ENCODE data around the gene WDR37. TPM values are rescaled to one million over a fixed set of nuclear protein-coding genes. Genes with fewer than 3 reads are reported as not detected.

Gene WDR37
- total and polyA plus RNA-seq, 2 donors (not counting 1 experiment from before 2014, with no cell fraction given): 17.3 to 33.2 TPM

- Histone ChIP-seq H3K79me2 (ENCODE audit: control insufficient read depth, insufficient read depth, low read length) (peaks cover 74% of the 10 kb centered on the region), H3K4me3 (ENCODE audit: control extremely low read depth in 1 of 5, extremely low read depth in 1 of 5, insufficient read depth in 1 of 5, low read depth in 2 of 5, low read length in 4 of 5) (peak overlapping the region in 1 of 5 experiments; percentile 79), H3K9me3 (ENCODE audit: control extremely low read depth in 1 of 3, control insufficient read depth in 2 of 3, insufficient read depth in 1 of 3, low read length in 2 of 3) (no peaks in the 10 kb centered on the region), H3K4me2 (replicated peaks; ENCODE audit: low read depth, low read length, poor library complexity, severe bottlenecking) (peak overlapping the region; percentile 91), H2AFZ (ENCODE audit: insufficient read depth, low read depth, low read length, poor library complexity, severe bottlenecking) (no peak overlapping the region), H4K20me1 (ENCODE audit: control insufficient read depth, insufficient read depth, low read length, poor library complexity, severe bottlenecking) (peaks cover 35% of the 10 kb centered on the region), H3K4me1 (ENCODE audit: control insufficient read depth in 2 of 2, insufficient read depth in 2 of 2, low read length in 2 of 2) (peaks cover 40 to 49% of the 10 kb centered on the region in 2 donors), H3K36me3 (replicated peaks in 1 of 2; ENCODE audit: control extremely low read depth in 1 of 2, control insufficient read depth in 1 of 2, extremely low read depth in 1 of 2, insufficient read depth in 2 of 2, low read length in 1 of 2) (peaks cover 16 to 31% of the 10 kb centered on the region in 2 experiments), H3K9ac (ENCODE audit: low read length) (no peak overlapping the region), H3K27ac (ENCODE audit: low read length in 2 of 2) (peak overlapping the region in 1 of 2 donors; percentile 99), H3K27me3 (replicated peaks in 1 of 4; ENCODE audit: control extremely low read depth in 1 of 4, control insufficient read depth in 3 of 4, insufficient read depth in 4 of 4, low read length in 3 of 4) (no peaks in the 10 kb centered on the region)
- WGBS (ENCODE audit: insufficient coverage): 87% methylated on average over 3 of the region's 4 CpGs
- H3K4me3 Mint-ChIP-seq: peak overlapping the region; percentile 75
- H3K27me3 Mint-ChIP-seq: no peaks in the 10 kb centered on the region
- ATAC-seq (ENCODE audit: low read depth): no peak
- POLR2A ChIA-PET: interaction anchor here (0.6 kb wide), 1 partner anchor 200 kb away, joined by 11 read pairs; no protein-coding TSS in a partner anchor
- TF ChIP-seq EZH2 (IDR thresholded peaks at IDR 0.05; ENCODE audit: borderline replicate concordance, insufficient read depth, low read depth, low read length, poor library complexity, severe bottlenecking): no peak
- no peak for TF ChIP-seq CTCF (IDR thresholded peaks at IDR 0.05)
- peak overlapping the region; percentile 71 for H3K27ac Mint-ChIP-seq
- CTCF ChIA-PET: no interaction called here
- peaks cover 2% of the 10 kb centered on the region for H3K9me3 Mint-ChIP-seq (ENCODE audit: insufficient read depth)
- DNase-seq: peak; percentile 50
- intact Hi-C loops (cut with micrococcal nuclease): no loop called here
- H3K4me1 Mint-ChIP-seq: peaks cover 62% of the 10 kb centered on the region
These were observed 5.6 kb upstream of the WDR37 start for GRCh38 chr10:1050554-1050953.

GRCh38 chr10:1054684-1055083, 1.5 kb upstream of the WDR37 start:
- H3K4me1 Mint-ChIP-seq: peaks cover 65% of the 10 kb centered on the region
- ChIA-PET POLR2A (no interaction called here), CTCF (no interaction called here)
- TF ChIP-seq EZH2 (IDR thresholded peaks at IDR 0.05; ENCODE audit: borderline replicate concordance, insufficient read depth, low read depth, low read length, poor library complexity, severe bottlenecking): no peak
- no peak for TF ChIP-seq CTCF (IDR thresholded peaks at IDR 0.05)
- peak overlapping the region; percentile 72 for H3K4me2 ChIP-seq (replicated peaks; ENCODE audit: low read depth, low read length, poor library complexity, severe bottlenecking)
- intact Hi-C loops (cut with micrococcal nuclease): no loop called here
- DNase-seq (no peak), ATAC-seq (ENCODE audit: low read depth) (no peak)
- H3K4me3 ChIP-seq (ENCODE audit: control extremely low read depth in 1 of 5, extremely low read depth in 1 of 5, insufficient read depth in 1 of 5, low read depth in 2 of 5, low read length in 4 of 5): no peak overlapping the region
- H2AFZ ChIP-seq (ENCODE audit: insufficient read depth, low read depth, low read length, poor library complexity, severe bottlenecking): no peak overlapping the region
- no peaks in the 10 kb centered on the region for H3K9me3 Mint-ChIP-seq (ENCODE audit: insufficient read depth)
- H3K36me3 ChIP-seq (replicated peaks in 1 of 2; ENCODE audit: control extremely low read depth in 1 of 2, control insufficient read depth in 1 of 2, extremely low read depth in 1 of 2, insufficient read depth in 2 of 2, low read length in 1 of 2): peaks cover 17 to 31% of the 10 kb centered on the region in 2 experiments
- H3K27me3 ChIP-seq (replicated peaks in 1 of 4; ENCODE audit: control extremely low read depth in 1 of 4, control insufficient read depth in 3 of 4, insufficient read depth in 4 of 4, low read length in 3 of 4): no peaks in the 10 kb centered on the region
- no peaks in the 10 kb centered on the region for H3K9me3 ChIP-seq (ENCODE audit: control extremely low read depth in 1 of 3, control insufficient read depth in 2 of 3, insufficient read depth in 1 of 3, low read length in 2 of 3)
- peaks cover 31 to 46% of the 10 kb centered on the region in 2 donors for H3K4me1 ChIP-seq (ENCODE audit: control insufficient read depth in 2 of 2, insufficient read depth in 2 of 2, low read length in 2 of 2)
- WGBS (ENCODE audit: insufficient coverage): 100% methylated on average over 3 of the region's 6 CpGs
- no peaks in the 10 kb centered on the region for H3K27me3 Mint-ChIP-seq
- H3K9ac ChIP-seq (ENCODE audit: low read length): no peak overlapping the region
- H3K27ac ChIP-seq (ENCODE audit: low read length in 2 of 2): no peak overlapping the region
- H3K27ac Mint-ChIP-seq: peak overlapping the region; percentile 22
- H3K79me2 ChIP-seq (ENCODE audit: control insufficient read depth, insufficient read depth, low read length): peaks cover 91% of the 10 kb centered on the region
- peak overlapping the region; percentile 75 for H3K4me3 Mint-ChIP-seq
- H4K20me1 ChIP-seq (ENCODE audit: control insufficient read depth, insufficient read depth, low read length, poor library complexity, severe bottlenecking): peaks cover 19% of the 10 kb centered on the region

Data from B cell (primary cell).